DOHH2 (cell line): ENCODE measurements around the gene CHPT1.

Experiments used
- EZH2phosphoT487 ChIP-seq: fragments of 200-600 bp; sonication (generic); IDR thresholded peaks from 2 replicates; pipeline ENCODE4 v1.6.1; 2017; ENCODE audit warnings: borderline replicate concordance, mild to moderate bottlenecking, antibody characterized with exemption, low read length, moderate library complexity, mixed read lengths
- TF ChIP-seq, protein P1 (sequence below): fragments of 200-600 bp; sonication (generic); IDR thresholded peaks from one replicate; pipeline ENCODE4 v1.5.1; 2014; ENCODE audit warnings: antibody characterized with exemption, mild to moderate bottlenecking, low read depth, low read length; ENCODE audit not compliant: poor library complexity, severe bottlenecking

DNA sequence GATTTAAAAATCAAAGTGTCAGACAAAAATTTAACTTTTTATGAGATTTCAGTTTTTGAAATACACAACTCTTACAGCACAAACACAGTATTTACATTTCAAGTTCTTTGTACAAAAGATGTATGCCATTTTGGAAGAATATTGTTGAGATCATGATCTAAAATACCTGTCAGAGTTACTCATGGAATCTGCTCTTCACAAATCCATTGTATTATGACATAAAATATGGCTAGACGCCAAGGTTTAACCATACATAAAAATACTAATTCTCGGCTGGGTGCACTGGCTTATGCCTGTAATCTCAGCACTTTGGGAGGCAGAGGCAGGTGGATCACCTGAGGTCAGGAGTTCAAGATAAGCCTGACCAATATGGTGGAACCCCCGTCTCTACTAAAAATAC lies 48.0 kb downstream of the CHPT1 start:
- TF ChIP-seq, protein P1, sequence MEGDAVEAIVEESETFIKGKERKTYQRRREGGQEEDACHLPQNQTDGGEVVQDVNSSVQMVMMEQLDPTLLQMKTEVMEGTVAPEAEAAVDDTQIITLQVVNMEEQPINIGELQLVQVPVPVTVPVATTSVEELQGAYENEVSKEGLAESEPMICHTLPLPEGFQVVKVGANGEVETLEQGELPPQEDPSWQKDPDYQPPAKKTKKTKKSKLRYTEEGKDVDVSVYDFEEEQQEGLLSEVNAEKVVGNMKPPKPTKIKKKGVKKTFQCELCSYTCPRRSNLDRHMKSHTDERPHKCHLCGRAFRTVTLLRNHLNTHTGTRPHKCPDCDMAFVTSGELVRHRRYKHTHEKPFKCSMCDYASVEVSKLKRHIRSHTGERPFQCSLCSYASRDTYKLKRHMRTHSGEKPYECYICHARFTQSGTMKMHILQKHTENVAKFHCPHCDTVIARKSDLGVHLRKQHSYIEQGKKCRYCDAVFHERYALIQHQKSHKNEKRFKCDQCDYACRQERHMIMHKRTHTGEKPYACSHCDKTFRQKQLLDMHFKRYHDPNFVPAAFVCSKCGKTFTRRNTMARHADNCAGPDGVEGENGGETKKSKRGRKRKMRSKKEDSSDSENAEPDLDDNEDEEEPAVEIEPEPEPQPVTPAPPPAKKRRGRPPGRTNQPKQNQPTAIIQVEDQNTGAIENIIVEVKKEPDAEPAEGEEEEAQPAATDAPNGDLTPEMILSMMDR, result no peak
- TF ChIP-seq EZH2phosphoT487, result no peak
